HPDE6-E6E7 (cell line): ENCODE data around the gene LRRN1.

Source experiments
- DNase-seq: peaks from one replicate; pipeline ENCODE4 v3.0.0; 2011; ENCODE audit warnings: missing footprints; ENCODE audit errors: extremely low spot score

LRRN1 gene

GRCh38 chr3:3799173-3800079 lies at the start of gene LRRN1:
Gene LRRN1 (plus strand): TSS chr3:3799431. CDS start chr3:3844642, 45,211 bp downstream.
- DNase-seq: no peak

GRCh38 chr3:3753416-3753815 lies 45.8 kb upstream of the LRRN1 start:
- no peak for DNase-seq

GRCh38 chr3:3765661-3766060 lies 33.6 kb upstream of the LRRN1 start:
- no peak for DNase-seq

- DNase-seq: no peak
Observed at GRCh38 chr3:3766140-3766539, 33.1 kb upstream of the LRRN1 start.

GRCh38 chr3:3771094-3771493 lies 28.1 kb upstream of the LRRN1 start:
- DNase-seq: no peak

- no peak for DNase-seq
Observed at GRCh38 chr3:3771567-3771966, 27.7 kb upstream of the LRRN1 start.

GRCh38 chr3:3772338-3772737 lies 26.9 kb upstream of the LRRN1 start:
- DNase-seq: no peak

GRCh38 chr3:3772920-3773319 lies 26.3 kb upstream of the LRRN1 start:
- no peak for DNase-seq

- DNase-seq: no peak
Observed at GRCh38 chr3:3776607-3777006, 22.6 kb upstream of the LRRN1 start.

- DNase-seq: no peak
Observed at GRCh38 chr3:3778216-3778615, 21.0 kb upstream of the LRRN1 start.

- DNase-seq: no peak
Observed at GRCh38 chr3:3778641-3779270, 20.5 kb upstream of the LRRN1 start.

- no peak for DNase-seq
Observed at GRCh38 chr3:3782457-3782856, 16.8 kb upstream of the LRRN1 start.

GRCh38 chr3:3783210-3783609 lies 16.0 kb upstream of the LRRN1 start:
- DNase-seq: no peak

GRCh38 chr3:3783696-3784095 lies 15.5 kb upstream of the LRRN1 start:
- no peak for DNase-seq

GRCh38 chr3:3792391-3792790 lies 6.8 kb upstream of the LRRN1 start:
- no peak for DNase-seq

GRCh38 chr3:3798631-3799113 lies 559 bp upstream of the LRRN1 start:
- DNase-seq: no peak

- DNase-seq: no peak
Observed at GRCh38 chr3:3800080-3800455, 837 bp downstream of the LRRN1 start.

- no peak for DNase-seq
Observed at GRCh38 chr3:3800685-3801493, 1.7 kb downstream of the LRRN1 start.

GRCh38 chr3:3801494-3801841 lies 2.2 kb downstream of the LRRN1 start:
- no peak for DNase-seq

GRCh38 chr3:3802046-3802445 lies 2.8 kb downstream of the LRRN1 start:
- no peak for DNase-seq

- DNase-seq: no peak
Observed at GRCh38 chr3:3804560-3804959, 5.3 kb downstream of the LRRN1 start.

GRCh38 chr3:3806092-3806491 lies 6.9 kb downstream of the LRRN1 start:
- no peak for DNase-seq
